ENCODE data around the gene DEGS2.
"Not testable (repeated sequence)": the region's sequence is repeated elsewhere in the genome, so short reads cannot be mapped to it uniquely, and the experiment has no call there.

Gene DEGS2

GRCh38 chr14:100159094-100159864 is at the start of gene DEGS2:
DEGS2 (minus strand) TSS chr14:100159645; CDS start chr14:100159587, 58 bp downstream.
- peak; percentile 52 for DNase-seq (ENCODE audit: low spot score)

GRCh38 chr14:100208136-100208535 is 48.7 kb upstream of the DEGS2 start:
- not testable (repeated sequence) for DNase-seq (ENCODE audit: low spot score)

- not testable (repeated sequence) for DNase-seq (ENCODE audit: low spot score)
Measured at GRCh38 chr14:100207588-100207987, 48.1 kb upstream of the DEGS2 start.

- DNase-seq (ENCODE audit: low spot score), result not testable (repeated sequence)
Measured at GRCh38 chr14:100204835-100205167, 45.4 kb upstream of the DEGS2 start.

DNA sequence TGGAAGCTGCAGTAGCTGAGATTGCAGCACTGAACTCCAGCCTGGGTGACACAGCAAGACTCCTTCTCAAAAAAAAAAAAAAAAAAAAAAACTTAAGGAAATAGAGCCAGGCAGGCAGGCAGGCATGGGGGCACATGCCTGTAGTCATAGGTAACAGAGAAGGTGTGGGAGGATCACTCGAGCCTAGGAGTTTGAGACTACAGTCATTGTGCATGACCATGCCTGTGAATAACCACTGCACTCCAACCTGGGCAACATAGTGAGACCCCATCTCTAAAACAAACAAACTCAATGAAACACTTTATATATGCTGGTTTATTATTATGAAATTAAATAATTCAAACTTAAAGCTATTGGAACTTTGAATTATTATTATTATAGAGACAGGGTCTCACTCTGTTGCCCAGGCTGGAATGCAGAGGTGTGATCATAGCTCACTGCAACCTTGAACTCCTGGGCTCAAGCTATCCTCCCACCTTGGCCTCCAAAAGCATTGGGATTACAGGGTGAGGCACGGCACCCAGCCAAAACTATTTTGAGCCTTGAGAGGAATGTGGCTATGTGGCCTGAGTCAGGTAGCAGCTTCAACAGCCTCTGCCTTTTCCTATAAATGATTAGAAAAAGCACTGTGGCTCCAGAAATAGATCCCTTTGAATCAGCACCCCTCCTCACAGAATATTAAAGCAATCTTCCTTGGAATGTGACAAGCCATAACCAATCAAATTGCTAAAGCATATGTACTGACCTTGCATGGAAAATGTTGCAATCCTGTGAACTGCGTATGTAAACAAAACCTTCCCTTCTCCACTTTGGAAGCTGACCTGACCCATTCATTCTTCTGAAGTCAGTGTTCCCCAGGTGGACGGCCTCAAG is 44.8 kb upstream of the DEGS2 start:
- DNase-seq (ENCODE audit: low spot score), result no peak

- no peak for DNase-seq (ENCODE audit: low spot score)
Measured at GRCh38 chr14:100203146-100203545, 43.7 kb upstream of the DEGS2 start.

DNA sequence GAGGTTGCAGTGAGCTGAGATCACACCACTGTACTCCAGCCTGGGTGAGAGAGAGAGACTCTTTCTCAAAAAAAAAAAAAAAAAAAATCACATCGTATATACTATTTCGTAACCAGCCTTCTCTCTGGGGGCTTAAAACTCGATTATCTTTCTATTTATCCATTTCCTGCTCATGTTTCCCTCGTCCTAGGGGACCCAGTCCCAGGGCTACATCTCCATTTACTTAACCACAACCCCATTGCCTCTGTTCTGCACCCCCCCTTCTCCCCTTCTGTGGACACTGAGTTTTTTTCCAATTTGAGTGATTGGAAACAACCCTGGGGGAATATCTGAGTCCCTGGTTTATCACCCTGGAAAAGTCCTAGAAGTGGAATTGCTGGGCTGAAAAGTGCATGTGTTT is 43.3 kb upstream of the DEGS2 start:
- no peak for DNase-seq (ENCODE audit: low spot score)

DNA sequence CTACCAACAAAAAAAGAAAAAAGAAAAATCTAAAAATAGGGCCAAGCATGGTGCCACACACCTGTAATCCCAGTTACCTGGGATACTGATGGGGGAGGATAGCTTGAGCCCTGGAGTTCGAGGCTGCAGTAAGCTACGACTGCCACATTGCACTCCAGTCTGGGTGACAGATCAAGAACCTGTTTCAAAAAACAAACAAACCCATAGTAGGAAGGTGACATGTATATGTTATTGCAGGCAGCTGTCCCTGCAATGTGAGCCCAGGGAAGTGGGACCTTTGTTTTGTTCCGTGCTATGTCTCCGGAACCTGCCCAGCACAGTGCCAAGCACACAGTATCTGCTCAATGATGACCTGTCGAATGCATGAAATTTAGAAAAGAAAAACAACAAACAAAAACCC is 42.3 kb upstream of the DEGS2 start:
- no peak for DNase-seq (ENCODE audit: low spot score)

GRCh38 chr14:100200311-100200710 is 40.9 kb upstream of the DEGS2 start:
- no peak for DNase-seq (ENCODE audit: low spot score)

DNA sequence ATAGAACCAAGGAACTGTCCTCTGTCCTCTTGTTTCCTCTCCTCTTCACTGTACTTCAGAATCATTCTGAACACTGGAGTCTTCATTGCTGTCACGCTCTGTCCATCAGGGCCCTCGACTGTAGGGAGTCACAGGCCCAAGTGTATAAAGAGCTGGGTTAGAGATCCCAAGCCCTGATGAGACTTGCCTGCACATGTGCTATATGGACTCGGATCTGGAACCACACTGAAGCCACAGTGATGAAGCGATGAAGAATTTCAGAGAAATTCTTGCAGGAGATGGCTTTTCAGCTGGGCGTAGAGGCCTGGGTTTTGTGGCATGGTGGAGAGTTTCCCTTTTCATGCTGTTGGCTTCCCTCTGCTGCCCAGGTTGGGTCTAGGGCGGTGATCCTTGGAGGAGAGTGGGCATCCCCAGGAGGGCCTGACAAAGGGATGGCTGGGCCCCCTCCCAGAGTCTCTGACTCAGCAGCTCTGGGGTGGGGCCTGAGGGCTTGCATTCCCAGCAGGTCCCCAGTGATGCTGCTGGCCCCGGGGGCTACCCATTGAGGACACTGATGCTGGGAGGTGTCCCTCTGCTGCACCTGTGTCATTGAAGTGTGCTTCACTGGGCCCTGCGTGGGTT is 39.9 kb upstream of the DEGS2 start:
- no peak for DNase-seq (ENCODE audit: low spot score)

DNA sequence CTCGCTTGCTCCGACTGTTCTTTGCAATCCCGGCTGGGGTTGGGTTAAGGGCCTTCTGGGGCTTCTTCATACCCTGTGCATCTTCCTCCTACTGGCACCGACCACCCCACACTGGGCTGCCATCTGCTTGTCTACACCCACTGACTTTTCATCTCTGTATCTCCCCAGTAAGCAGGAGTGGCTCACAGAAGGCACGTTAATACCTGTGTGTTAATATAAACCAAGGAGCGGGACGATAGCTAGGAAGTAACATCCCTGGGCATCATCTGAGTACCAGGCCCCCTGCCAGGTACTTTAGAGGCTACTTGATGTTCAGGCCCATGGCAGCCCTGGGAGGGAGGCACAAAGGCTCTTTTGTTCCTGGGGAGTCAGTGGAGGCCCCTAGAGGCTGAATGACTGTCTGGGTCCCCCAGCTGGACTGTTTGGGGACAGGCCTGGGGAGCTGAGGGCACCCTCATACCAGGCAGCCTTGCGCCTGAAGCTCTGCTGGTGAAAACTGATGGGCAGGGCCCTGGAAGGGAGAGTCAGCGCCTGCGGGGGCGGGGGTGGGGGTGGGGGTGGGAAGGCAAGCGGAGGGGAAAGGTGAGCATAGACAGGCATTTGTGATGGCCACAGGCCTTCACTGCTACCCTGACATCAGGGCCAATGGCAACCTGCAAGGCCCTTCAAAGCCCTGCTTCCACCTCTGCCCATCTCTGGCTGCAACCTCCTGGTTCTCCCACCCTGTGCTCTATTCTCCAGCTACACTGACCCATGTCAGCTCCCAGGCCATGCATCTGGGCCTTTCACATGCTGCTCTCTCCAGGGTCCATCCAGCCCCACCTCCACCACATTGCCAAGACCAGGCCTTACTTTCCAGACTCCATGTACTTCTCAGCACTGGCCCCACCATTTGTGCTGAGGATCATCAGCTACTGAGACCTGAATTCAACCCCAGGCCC is 34.2 kb upstream of the DEGS2 start:
- no peak for DNase-seq (ENCODE audit: low spot score)

DNA sequence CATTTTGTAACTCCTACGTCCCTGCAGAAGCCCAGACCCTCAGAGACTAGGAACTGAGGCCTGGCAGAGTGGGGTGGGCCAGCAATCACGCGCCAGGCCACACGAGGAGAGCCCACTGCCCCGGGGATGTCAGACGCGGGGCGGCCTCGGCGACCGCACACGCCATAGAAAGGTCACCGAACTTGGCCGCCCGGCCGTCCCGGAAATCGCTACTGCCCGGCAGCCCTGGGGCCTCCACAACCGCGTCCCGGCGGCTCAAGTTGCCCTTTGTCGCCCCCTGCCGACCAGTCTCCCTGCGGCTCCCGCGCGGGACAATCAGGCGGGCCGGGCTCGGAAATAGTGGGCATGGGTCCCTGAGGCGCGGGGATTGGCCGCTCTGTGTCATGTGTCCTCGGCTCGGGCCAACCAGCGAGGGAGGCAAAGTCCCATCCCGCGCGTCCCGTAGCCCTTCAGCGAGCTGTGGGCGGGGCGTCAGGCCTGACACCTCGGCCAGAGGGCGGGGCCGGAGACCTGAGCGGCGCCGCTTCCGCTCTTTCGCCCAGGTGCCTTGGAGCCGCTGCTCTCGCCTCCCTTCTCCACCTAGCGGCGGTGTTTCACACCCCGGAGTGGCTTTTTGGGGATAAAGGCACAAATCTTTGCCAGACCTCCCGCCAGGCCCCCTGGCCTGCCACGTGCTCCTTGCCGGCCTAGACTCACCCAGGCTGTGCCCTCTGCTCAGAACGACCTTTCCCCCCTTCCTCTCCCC is 33.4 kb upstream of the DEGS2 start:
- peak; percentile 99 for DNase-seq (ENCODE audit: low spot score)

- DNase-seq (ENCODE audit: low spot score), result no peak
Measured at GRCh38 chr14:100192250-100192671, 32.8 kb upstream of the DEGS2 start.

- no peak for DNase-seq (ENCODE audit: low spot score)
Measured at GRCh38 chr14:100191584-100192249, 32.3 kb upstream of the DEGS2 start.

DNA sequence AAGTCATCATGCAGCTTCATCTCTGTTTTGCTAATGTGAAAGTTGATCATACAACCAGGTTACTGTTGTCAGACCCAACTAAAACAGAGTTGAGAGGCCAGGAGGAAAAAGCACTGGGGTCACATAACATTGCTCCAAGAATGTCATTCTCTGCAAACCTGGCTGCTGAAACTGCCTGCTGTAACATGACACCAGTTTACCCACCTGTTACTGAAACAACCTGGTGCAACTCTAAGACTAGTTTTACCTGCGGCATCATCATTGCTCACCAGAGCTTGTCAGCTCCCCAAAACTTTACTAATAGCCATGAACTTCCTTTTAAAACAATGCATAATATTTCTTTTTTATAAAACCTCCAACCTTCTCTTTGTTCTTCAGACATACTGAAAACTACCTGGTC is 30.7 kb upstream of the DEGS2 start:
- DNase-seq (ENCODE audit: low spot score), result no peak

DNA sequence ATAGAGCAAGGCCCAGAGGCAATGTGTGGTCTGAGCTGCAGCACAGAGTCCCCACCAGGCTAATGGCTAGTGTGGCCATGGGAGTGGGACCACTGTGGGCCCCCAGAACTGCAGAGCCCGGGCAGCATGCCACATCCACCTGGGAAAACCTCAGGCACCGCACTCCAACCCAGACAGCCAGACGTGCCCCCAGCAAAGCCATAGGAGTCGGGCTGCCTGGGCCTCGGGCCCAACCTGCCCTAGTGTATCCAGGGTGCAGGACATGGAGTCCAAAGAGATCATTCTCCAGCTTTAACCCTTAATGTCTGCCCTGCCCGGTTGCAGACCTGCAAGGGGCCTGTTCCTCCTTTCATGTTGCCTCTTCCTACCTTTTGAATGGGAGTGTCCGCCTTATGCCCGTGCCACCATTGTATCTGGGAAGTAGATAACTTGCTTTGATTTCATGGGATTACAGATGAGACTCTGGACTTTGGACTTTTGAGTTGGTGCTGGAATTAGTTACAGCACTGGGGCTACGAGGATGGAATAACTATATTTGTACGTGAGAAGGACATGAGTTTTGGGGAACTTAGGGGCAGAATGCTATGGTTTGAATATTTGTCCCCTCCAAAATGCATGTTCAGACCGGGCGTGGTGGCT is 29.1 kb upstream of the DEGS2 start:
- no peak for DNase-seq (ENCODE audit: low spot score)

DNA sequence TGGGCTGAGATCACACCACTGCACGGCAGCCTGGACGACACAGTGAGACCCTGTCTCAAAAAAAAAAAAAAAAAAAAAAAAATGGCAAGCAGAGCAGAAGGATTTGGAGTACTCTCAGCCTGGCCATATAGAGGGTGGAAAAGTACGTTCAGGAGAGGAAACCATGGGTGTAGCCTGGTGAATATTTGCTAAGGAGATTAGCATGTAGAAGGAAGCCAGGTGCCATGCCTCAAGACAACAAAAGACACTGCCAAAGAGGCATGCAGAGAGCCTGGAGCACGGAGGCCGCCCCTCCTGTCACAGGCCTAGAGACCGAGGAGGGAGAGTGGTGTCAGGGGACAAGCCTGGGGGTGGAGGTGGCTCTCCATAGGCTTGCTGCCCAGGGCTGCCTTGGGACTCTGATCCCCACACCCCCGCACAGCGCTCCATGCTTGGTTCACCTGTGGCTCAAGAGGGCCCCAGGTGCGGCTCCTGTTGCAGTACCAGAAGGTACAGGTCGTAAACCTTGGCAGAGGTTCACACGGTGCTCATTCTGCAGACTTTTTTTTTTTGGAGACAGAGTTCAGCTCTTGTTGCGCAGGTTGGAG is 27.9 kb upstream of the DEGS2 start:
- DNase-seq (ENCODE audit: low spot score), result no peak

DNA sequence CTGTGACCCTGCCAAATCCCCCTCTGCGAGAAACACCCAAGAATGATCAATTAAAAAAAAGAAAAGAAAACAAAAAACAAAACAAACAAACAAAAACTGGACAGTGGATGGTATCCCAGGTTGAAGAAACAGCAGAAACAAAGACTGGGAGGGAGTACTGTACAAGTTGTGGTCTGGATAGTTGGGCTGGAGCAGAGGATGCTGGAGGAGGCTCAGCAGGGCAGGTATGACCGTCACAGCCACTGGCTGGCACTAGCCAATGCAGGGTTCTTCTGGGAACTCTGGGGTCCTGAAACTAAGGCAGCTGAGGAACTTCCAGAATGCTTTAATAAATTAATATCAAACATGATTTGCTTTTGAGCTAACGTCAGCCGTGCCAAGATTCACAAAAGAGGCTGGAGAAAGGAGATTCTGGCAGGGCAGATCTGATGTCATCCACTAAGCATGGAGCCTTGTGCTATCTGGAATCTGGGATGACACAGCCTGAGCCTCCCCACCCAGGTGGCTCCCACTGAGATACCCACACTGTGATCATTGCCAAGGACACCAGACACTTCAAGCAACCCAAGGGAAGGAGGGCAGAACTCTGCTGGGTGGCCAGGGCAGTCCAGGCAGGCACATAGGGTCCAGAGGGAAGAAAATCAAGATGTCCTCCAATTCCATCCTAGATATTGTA is 22.6 kb upstream of the DEGS2 start:
- DNase-seq (ENCODE audit: low spot score), result not testable (repeated sequence)

DNA sequence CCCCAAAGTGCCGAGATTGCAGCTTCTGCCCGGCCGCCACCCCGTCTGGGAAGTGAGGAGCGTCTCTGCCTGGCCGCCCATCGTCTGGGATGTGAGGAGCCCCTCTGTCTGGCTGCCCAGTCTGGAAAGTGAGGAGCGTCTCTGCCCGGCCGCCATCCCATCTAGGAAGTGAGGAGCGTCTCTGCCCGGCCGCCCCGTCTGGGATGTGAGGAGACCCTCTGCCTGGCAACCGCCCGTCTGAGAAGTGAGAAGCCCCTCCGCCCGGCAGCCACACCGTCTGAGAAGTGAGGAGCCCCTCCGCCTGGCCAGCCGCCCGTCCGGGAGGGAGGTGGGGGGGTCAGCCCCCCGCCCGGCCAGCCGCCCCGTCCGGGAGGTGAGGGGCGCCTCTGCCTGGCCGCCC is 21.2 kb upstream of the DEGS2 start:
- not testable (repeated sequence) for DNase-seq (ENCODE audit: low spot score)
